ENCODE data around the gene DUOX1. TPM values are rescaled to one million over a fixed set of nuclear protein-coding genes. Genes with fewer than 3 reads are reported as not detected.

DUOX1 gene
- total and polyA plus RNA-seq, 2 of the 13 experiments (the other 11 are each of a cell fraction or from before 2014, with no cell fraction given), result 0.03 TPM; not detected in 1

DNA sequence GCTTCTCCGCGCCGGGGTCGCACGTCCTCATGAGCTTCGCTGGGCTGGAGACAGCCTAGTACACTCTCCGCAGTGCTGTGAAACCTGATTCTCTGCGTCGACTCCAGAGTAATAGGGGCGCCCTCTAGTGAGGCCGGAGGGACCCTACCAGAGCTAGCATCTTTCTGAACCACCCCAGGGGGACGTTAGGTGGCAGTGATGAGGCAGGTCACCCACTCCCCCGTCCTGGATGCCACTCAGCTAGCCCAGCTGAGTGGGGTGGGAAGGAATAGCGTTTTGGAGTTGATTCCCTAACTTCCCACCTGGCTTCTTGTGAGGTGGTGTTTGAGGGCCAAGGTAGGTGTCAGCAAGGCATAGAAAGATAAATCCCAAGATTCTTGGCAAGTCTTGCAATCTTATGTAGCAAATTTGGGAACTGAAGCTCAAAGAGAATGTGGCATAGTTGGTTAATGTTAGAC, 11.6 kb upstream of the DUOX1 start (continued):
- TF ChIP-seq, protein P1, sequence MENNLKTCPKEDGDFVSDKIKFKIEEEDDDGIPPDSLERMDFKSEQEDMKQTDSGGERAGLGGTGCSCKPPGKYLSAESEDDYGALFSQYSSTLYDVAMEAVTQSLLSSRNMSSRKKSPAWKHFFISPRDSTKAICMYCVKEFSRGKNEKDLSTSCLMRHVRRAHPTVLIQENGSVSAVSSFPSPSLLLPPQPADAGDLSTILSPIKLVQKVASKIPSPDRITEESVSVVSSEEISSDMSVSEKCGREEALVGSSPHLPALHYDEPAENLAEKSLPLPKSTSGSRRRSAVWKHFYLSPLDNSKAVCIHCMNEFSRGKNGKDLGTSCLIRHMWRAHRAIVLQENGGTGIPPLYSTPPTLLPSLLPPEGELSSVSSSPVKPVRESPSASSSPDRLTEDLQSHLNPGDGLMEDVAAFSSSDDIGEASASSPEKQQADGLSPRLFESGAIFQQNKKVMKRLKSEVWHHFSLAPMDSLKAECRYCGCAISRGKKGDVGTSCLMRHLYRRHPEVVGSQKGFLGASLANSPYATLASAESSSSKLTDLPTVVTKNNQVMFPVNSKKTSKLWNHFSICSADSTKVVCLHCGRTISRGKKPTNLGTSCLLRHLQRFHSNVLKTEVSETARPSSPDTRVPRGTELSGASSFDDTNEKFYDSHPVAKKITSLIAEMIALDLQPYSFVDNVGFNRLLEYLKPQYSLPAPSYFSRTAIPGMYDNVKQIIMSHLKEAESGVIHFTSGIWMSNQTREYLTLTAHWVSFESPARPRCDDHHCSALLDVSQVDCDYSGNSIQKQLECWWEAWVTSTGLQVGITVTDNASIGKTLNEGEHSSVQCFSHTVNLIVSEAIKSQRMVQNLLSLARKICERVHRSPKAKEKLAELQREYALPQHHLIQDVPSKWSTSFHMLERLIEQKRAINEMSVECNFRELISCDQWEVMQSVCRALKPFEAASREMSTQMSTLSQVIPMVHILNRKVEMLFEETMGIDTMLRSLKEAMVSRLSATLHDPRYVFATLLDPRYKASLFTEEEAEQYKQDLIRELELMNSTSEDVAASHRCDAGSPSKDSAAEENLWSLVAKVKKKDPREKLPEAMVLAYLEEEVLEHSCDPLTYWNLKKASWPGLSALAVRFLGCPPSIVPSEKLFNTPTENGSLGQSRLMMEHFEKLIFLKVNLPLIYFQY (CRISPR knock-in tag; IDR thresholded peaks at IDR 0.05; ENCODE audit: borderline replicate concordance), result no peak
- no peak for TF ChIP-seq PRPF4 (IDR thresholded peaks at IDR 0.05; ENCODE audit: low read depth, low read length, poor library complexity, severe bottlenecking)
- TF ChIP-seq, protein P2, sequence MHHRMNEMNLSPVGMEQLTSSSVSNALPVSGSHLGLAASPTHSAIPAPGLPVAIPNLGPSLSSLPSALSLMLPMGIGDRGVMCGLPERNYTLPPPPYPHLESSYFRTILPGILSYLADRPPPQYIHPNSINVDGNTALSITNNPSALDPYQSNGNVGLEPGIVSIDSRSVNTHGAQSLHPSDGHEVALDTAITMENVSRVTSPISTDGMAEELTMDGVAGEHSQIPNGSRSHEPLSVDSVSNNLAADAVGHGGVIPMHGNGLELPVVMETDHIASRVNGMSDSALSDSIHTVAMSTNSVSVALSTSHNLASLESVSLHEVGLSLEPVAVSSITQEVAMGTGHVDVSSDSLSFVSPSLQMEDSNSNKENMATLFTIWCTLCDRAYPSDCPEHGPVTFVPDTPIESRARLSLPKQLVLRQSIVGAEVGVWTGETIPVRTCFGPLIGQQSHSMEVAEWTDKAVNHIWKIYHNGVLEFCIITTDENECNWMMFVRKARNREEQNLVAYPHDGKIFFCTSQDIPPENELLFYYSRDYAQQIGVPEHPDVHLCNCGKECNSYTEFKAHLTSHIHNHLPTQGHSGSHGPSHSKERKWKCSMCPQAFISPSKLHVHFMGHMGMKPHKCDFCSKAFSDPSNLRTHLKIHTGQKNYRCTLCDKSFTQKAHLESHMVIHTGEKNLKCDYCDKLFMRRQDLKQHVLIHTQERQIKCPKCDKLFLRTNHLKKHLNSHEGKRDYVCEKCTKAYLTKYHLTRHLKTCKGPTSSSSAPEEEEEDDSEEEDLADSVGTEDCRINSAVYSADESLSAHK (CRISPR knock-in tag; IDR thresholded peaks at IDR 0.05; ENCODE audit: borderline replicate concordance), result no peak
- TF ChIP-seq NFIB (CRISPR knock-in tag; IDR thresholded peaks at IDR 0.05; ENCODE audit: borderline replicate concordance), result no peak
- no peak for TF ChIP-seq PCBP1 (IDR thresholded peaks at IDR 0.05; ENCODE audit: borderline replicate concordance, low read depth, low read length)
- TF ChIP-seq, protein P3, sequence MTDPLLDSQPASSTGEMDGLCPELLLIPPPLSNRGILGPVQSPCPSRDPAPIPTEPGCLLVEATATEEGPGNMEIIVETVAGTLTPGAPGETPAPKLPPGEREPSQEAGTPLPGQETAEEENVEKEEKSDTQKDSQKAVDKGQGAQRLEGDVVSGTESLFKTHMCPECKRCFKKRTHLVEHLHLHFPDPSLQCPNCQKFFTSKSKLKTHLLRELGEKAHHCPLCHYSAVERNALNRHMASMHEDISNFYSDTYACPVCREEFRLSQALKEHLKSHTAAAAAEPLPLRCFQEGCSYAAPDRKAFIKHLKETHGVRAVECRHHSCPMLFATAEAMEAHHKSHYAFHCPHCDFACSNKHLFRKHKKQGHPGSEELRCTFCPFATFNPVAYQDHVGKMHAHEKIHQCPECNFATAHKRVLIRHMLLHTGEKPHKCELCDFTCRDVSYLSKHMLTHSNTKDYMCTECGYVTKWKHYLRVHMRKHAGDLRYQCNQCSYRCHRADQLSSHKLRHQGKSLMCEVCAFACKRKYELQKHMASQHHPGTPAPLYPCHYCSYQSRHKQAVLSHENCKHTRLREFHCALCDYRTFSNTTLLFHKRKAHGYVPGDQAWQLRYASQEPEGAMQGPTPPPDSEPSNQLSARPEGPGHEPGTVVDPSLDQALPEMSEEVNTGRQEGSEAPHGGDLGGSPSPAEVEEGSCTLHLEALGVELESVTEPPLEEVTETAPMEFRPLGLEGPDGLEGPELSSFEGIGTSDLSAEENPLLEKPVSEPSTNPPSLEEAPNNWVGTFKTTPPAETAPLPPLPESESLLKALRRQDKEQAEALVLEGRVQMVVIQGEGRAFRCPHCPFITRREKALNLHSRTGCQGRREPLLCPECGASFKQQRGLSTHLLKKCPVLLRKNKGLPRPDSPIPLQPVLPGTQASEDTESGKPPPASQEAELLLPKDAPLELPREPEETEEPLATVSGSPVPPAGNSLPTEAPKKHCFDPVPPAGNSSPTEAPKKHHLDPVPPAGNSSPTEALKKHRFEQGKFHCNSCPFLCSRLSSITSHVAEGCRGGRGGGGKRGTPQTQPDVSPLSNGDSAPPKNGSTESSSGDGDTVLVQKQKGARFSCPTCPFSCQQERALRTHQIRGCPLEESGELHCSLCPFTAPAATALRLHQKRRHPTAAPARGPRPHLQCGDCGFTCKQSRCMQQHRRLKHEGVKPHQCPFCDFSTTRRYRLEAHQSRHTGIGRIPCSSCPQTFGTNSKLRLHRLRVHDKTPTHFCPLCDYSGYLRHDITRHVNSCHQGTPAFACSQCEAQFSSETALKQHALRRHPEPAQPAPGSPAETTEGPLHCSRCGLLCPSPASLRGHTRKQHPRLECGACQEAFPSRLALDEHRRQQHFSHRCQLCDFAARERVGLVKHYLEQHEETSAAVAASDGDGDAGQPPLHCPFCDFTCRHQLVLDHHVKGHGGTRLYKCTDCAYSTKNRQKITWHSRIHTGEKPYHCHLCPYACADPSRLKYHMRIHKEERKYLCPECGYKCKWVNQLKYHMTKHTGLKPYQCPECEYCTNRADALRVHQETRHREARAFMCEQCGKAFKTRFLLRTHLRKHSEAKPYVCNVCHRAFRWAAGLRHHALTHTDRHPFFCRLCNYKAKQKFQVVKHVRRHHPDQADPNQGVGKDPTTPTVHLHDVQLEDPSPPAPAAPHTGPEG (CRISPR knock-in tag; IDR thresholded peaks at IDR 0.05), result no peak
- peak; percentile 84 for TF ChIP-seq ZNF501 (CRISPR knock-in tag; IDR thresholded peaks at IDR 0.05)
- no peak for TF ChIP-seq MED1 (CRISPR knock-in tag; IDR thresholded peaks at IDR 0.05)
- TF ChIP-seq POLR2A (IDR thresholded peaks at IDR 0.05; ENCODE audit: insufficient read depth in 1 of 2, low read depth in 2 of 2, low read length in 2 of 2), result no peak
- TF ChIP-seq JUNB (CRISPR knock-in tag; IDR thresholded peaks at IDR 0.05; ENCODE audit: borderline replicate concordance), result no peak
- peak; percentile 55; the same call in 1 of the 2 replicates for TF ChIP-seq ERF (CRISPR knock-in tag; IDR thresholded peaks at IDR 0.05)
- no peak for TF ChIP-seq ZNF776 (CRISPR knock-in tag; IDR thresholded peaks at IDR 0.05)
- TF ChIP-seq, protein P4, sequence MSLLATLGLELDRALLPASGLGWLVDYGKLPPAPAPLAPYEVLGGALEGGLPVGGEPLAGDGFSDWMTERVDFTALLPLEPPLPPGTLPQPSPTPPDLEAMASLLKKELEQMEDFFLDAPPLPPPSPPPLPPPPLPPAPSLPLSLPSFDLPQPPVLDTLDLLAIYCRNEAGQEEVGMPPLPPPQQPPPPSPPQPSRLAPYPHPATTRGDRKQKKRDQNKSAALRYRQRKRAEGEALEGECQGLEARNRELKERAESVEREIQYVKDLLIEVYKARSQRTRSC (CRISPR knock-in tag; IDR thresholded peaks at IDR 0.05; ENCODE audit: low read depth), result no peak
- TF ChIP-seq SMAD3 (CRISPR knock-in tag; IDR thresholded peaks at IDR 0.05), result peak; percentile 38; the same call in 1 of the 2 replicates
- no peak for TF ChIP-seq ZNF230 (CRISPR knock-in tag; IDR thresholded peaks at IDR 0.05)
- 0 out of 2 replicates have a peak, but pooled peaks have one; percentile 28 for TF ChIP-seq FOXA3 (CRISPR knock-in tag; IDR thresholded peaks at IDR 0.05)
- no peak for TF ChIP-seq RFX5 (IDR thresholded peaks at IDR 0.05; ENCODE audit: low read depth, low read length)
- TF ChIP-seq RFXANK (CRISPR knock-in tag; IDR thresholded peaks at IDR 0.05), result no peak
- TF ChIP-seq SAFB2 (CRISPR knock-in tag; IDR thresholded peaks at IDR 0.05; ENCODE audit: borderline replicate concordance, low read depth), result no peak
